ENCODE results near the gene RNF144B. TPM values are rescaled to one million over a fixed set of nuclear protein-coding genes. Genes with fewer than 3 reads are reported as not detected.

RNF144B gene
- polyA plus RNA-seq, 2 of the 4 experiments (the other 2 are of a cell fraction), result 0.36 to 0.49 TPM

DNA sequence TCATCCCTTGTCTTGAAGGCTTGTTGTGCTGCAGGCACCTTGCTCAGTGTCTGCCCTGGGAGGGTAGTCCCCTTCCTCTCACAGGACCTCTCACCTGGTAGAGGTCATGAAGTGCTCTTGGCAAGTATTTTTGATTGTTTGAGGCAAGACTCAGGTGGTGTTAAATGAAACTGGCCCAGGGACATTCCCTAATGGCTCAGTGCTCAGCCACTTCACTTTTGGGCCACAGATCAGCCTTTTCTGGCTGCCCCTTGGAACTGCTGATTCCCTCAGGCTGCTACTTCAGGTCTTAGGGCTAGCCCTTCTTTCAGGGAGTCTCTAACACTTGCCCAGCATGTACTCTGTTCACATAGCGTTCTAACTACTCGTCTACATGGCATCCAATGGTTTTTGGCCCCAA, 111.3 kb downstream of the RNF144B start:
- CTCF ChIA-PET, result interaction anchor here (1.2 to 1.3 kb wide), 2 partner anchors 11 to 175 kb away, joined by 3 read pairs; no protein-coding TSS in a partner anchor
- H3K27ac ChIP-seq, result no peak overlapping the region
- TF ChIP-seq RFX5 (IDR thresholded peaks at IDR 0.05) (no peak), HOXA7 (CRISPR knock-in tag; IDR thresholded peaks at IDR 0.05) (no peak), ZNF302 (CRISPR knock-in tag; IDR thresholded peaks at IDR 0.05) (no peak), ELK1 (IDR thresholded peaks at IDR 0.05; ENCODE audit: low read depth, low read length) (no peak), KDM1A (IDR thresholded peaks at IDR 0.05; ENCODE audit: low read depth) (no peak), SREBF2 (IDR thresholded peaks at IDR 0.05) (no peak), TP53 (CRISPR knock-in tag; IDR thresholded peaks at IDR 0.05) (no peak), MAFK (IDR thresholded peaks at IDR 0.05; ENCODE audit: partially characterized antibody) (no peak), HOXB5 (CRISPR knock-in tag; IDR thresholded peaks at IDR 0.05) (no peak)
- TF ChIP-seq, protein P1, sequence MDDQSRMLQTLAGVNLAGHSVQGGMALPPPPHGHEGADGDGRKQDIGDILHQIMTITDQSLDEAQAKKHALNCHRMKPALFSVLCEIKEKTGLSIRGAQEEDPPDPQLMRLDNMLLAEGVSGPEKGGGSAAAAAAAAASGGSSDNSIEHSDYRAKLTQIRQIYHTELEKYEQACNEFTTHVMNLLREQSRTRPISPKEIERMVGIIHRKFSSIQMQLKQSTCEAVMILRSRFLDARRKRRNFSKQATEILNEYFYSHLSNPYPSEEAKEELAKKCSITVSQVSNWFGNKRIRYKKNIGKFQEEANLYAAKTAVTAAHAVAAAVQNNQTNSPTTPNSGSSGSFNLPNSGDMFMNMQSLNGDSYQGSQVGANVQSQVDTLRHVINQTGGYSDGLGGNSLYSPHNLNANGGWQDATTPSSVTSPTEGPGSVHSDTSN (IDR thresholded peaks at IDR 0.05), result no peak
- WGBS (ENCODE audit: missing lambda C conversion rate), result 73% methylated on average over 2 of the region's 2 CpGs
- H3K4me2 ChIP-seq, result no peak overlapping the region
- H3K4me1 ChIP-seq, result peaks cover 6% of the 10 kb centered on the region; the same call in 1 of the 3 replicates
- DNase-seq (ENCODE audit: low read depth in 1 of 2, low spot score in 1 of 2), result no peak
- no peak for FAIRE-seq
- no peak overlapping the region for H3K4me3 ChIP-seq
- POLR2A ChIA-PET, result no interaction called here
- no peak for ATAC-seq
- H3K9me3 ChIP-seq, result no peaks in the 10 kb centered on the region

GRCh38 chr6:18500921-18501662, 113.9 kb downstream of the RNF144B start:
- POLR2A ChIA-PET, result no interaction called here
- TF ChIP-seq NPAS2 (CRISPR knock-in tag; IDR thresholded peaks at IDR 0.05; ENCODE audit: borderline replicate concordance) (no peak), CTCF (IDR thresholded peaks at IDR 0.05) (no peak), BHLHE40 (IDR thresholded peaks at IDR 0.05; ENCODE audit: low read depth, low read length) (no peak), ZFP36 (IDR thresholded peaks at IDR 0.05; ENCODE audit: borderline replicate concordance, partially characterized antibody) (no peak), SMC3 (IDR thresholded peaks at IDR 0.05) (no peak)
- Histone ChIP-seq H3K27ac (no peak overlapping the region), H3K4me2 (no peak overlapping the region), H3K9me3 (no peaks in the 10 kb centered on the region), H3K4me3 (no peak overlapping the region), H3K4me1 (no peaks in the 10 kb centered on the region)
- ATAC-seq (no peak), DNase-seq (ENCODE audit: low read depth in 1 of 2, low spot score in 1 of 2) (no peak), FAIRE-seq (no peak)
- WGBS (ENCODE audit: missing lambda C conversion rate), result 95% methylated on average over 11 of the region's 12 CpGs
- CTCF ChIA-PET, result interaction anchor here (8.1 kb wide), 1 partner anchor 177 kb away, joined by 79 read pairs; no protein-coding TSS in a partner anchor

DNA sequence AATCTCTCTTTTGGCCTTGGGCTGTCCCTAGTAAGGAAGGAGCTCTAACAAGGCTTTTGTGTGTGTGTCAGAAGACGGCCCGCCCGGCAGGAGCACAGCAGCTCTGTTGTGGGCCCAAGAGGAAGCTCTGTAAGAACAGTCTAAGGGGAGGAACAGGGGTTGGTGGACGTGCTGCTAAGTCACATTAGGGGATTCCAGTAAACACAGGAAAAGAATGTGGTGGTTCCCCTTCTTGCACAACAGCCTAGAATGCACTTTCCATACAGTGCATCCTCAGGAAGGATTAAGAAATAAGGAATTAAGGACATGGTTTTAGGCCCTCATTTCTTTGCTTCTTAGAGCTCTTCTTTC, 114.5 kb downstream of the RNF144B start:
- ChIA-PET CTCF (interaction anchor here (1.2 to 8.1 kb wide), 2 partner anchors 178 to 380 kb away, joined by 3 to 79 read pairs; no protein-coding TSS in a partner anchor), POLR2A (no interaction called here)
- Histone ChIP-seq H3K4me2 (no peak overlapping the region), H3K9me3 (no peaks in the 10 kb centered on the region), H3K27ac (no peak overlapping the region), H3K4me1 (no peaks in the 10 kb centered on the region), H3K4me3 (no peak overlapping the region)
- ATAC-seq (no peak; a peak in 1 of 6 replicates), DNase-seq (ENCODE audit: low read depth in 1 of 2, low spot score in 1 of 2) (peak in 1 of 2 experiments; percentile 5), FAIRE-seq (no peak)
- 78% methylated on average over 4 of the region's 4 CpGs for WGBS (ENCODE audit: missing lambda C conversion rate)
- TF ChIP-seq NR3C1 (IDR thresholded peaks at IDR 0.05), result no peak
- no peak for TF ChIP-seq CBX8 (IDR thresholded peaks at IDR 0.05)
- peak in 1 of 2 experiments; percentile 25; a peak in 1 of 4 replicates for TF ChIP-seq CEBPB (IDR thresholded peaks at IDR 0.05)
- TF ChIP-seq TP53 (CRISPR knock-in tag; IDR thresholded peaks at IDR 0.05), result no peak
- no peak for TF ChIP-seq FOXS1 (CRISPR knock-in tag; IDR thresholded peaks at IDR 0.05)
